Nephron (organoid): ENCODE measurements around the gene BANF2.

Source experiments
- H3K27ac Mint-ChIP-seq, 3 experiments: 2 replicates each; pipeline ENCODE4 v1.8.0; 2020; ENCODE audit warnings: mixed read lengths in 3 of 3, mild to moderate bottlenecking in 2 of 3, moderate library complexity in 1 of 3
- H3K27me3 Mint-ChIP-seq: 2 replicates; pipeline ENCODE4 v1.8.0; 2021; ENCODE audit warnings: low read depth, mild to moderate bottlenecking, moderate library complexity, mixed read lengths
- H3K36me3 Mint-ChIP-seq: 2 replicates; pipeline ENCODE4 v1.8.0; 2020; ENCODE audit warnings: low read depth, mixed read lengths
- H3K4me1 Mint-ChIP-seq: 2 replicates; pipeline ENCODE4 v1.8.0; 2020; ENCODE audit warnings: mixed read lengths
- H3K4me3 Mint-ChIP-seq, 3 experiments: 2 replicates each; pipeline ENCODE4 v1.8.0; 2020; ENCODE audit warnings: mild to moderate bottlenecking in 3 of 3, mixed read lengths in 3 of 3, moderate library complexity in 2 of 3
- H3K9me3 Mint-ChIP-seq: 2 replicates; pipeline ENCODE4 v1.8.0; 2020; ENCODE audit warnings: mixed read lengths
- TF ChIP-seq, protein P1 (sequence below), 3 experiments: fragments of 200-600 bp; sonication (generic); IDR thresholded peaks; one replicate each; pipeline ENCODE4 v1.5.0; 2021; ENCODE audit warnings: antibody characterized with exemption in 3 of 3; ENCODE audit not compliant: unreplicated experiment in 3 of 3

The BANF2 gene

DNA sequence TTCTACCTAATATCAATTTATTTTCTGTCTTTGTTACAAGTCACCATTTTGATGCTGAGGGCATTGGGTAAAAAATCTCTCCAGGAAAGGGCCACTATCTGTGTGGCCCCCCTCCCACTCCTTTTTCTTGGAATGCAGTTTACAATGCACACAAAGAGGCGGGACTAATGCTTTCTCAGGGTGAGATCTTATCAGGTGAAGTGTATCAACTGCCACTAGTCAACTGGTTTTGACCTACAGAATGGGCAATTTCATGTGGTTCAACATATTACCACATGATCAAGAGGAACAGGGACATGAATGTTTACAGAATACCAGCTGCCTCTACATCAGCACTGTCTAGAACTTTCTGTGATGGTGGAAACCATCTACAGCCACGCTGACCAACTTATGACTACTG is 21.5 kb upstream of the BANF2 start:
- Mint-ChIP-seq H3K4me3 (peak overlapping the region; percentile 19 to 95 (median 31)), H3K36me3 (peaks cover 32% of the 10 kb centered on the region), H3K27ac (no peak overlapping the region), H3K4me1 (peaks cover 54% of the 10 kb centered on the region), H3K9me3 (no peaks in the 10 kb centered on the region), H3K27me3 (no peaks in the 10 kb centered on the region)
- TF ChIP-seq, protein P1, sequence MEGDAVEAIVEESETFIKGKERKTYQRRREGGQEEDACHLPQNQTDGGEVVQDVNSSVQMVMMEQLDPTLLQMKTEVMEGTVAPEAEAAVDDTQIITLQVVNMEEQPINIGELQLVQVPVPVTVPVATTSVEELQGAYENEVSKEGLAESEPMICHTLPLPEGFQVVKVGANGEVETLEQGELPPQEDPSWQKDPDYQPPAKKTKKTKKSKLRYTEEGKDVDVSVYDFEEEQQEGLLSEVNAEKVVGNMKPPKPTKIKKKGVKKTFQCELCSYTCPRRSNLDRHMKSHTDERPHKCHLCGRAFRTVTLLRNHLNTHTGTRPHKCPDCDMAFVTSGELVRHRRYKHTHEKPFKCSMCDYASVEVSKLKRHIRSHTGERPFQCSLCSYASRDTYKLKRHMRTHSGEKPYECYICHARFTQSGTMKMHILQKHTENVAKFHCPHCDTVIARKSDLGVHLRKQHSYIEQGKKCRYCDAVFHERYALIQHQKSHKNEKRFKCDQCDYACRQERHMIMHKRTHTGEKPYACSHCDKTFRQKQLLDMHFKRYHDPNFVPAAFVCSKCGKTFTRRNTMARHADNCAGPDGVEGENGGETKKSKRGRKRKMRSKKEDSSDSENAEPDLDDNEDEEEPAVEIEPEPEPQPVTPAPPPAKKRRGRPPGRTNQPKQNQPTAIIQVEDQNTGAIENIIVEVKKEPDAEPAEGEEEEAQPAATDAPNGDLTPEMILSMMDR (IDR thresholded peaks at IDR 0.05; ENCODE audit: unreplicated experiment in 3 of 3) = no peak

DNA sequence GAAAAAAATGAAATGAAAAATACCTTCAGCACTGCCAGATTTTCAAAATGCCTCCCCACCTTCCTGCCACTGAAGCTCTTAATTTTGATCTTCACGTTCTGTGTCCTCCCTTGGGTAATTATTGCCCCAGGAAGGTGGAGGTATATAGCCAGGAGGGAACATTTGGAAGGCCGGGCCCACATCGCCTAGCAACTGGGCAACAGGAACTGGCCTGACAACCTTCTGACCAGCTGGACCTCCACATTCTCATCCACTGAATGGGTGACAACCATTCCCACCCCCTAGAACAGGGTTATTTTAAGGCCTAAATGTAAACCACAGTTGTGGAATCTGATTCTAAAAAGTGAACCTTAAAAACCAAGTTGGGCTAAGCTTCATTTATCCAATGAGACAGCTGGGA is 20.9 kb upstream of the BANF2 start:
- TF ChIP-seq, protein P1 (IDR thresholded peaks at IDR 0.05; ENCODE audit: unreplicated experiment in 3 of 3) = no peak
- Mint-ChIP-seq H3K27ac (no peak overlapping the region), H3K27me3 (no peaks in the 10 kb centered on the region), H3K36me3 (peaks cover 28% of the 10 kb centered on the region), H3K4me3 (peak overlapping the region in 1 of 3 experiments; percentile 95), H3K9me3 (no peaks in the 10 kb centered on the region), H3K4me1 (peaks cover 54% of the 10 kb centered on the region)

DNA sequence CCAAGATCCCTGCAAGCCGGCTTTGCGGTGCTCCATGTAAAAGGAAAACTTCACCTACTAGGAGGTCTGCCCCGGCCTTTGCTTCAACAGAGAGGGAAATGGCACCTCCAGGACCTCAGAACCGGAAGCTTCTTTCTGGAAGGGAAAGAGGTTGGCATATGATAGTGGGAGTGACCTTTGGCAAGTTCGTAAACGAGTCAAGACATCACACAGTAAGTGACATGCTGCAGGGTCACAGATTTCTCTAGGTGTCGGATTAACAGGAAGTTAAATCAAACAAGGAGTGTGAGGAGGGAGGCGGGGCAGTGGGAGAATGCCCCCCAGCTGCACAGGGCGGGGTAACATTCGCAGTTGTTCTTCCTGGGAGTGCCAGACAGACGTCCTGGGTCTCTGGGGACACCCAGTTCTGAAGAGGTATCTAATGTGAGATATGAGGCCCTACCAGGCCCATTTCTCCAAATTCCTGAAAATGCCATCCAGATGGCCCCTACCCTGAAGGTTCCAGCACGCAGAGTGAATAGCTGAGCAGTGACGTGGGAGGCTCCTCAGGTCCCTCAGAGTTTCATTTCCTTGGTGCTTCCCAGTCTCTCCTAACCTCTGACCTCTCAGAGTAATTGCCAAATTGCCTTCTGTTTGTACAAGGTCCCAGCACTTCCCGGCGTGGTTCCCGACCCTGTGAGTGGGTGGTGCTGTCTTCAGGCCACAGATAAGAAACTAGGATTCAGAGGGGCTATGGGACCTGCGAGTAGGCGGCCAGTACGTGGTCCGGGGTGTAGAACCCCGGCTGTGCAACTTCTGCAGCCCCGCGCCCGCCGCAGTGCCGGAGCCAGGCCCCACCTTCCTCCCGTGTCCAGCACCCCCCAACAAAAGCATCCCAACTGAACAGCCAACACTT is 19.6 kb upstream of the BANF2 start:
- Mint-ChIP-seq H3K27me3 (peaks cover 2% of the 10 kb centered on the region), H3K4me1 (peaks cover 44% of the 10 kb centered on the region), H3K36me3 (peaks cover 23% of the 10 kb centered on the region), H3K4me3 (peak overlapping the region; percentile 89 to 95 (median 94)), H3K27ac (peak overlapping the region; percentile 86 to 91 (median 88)), H3K9me3 (no peaks in the 10 kb centered on the region)
- TF ChIP-seq, protein P1 (IDR thresholded peaks at IDR 0.05; ENCODE audit: unreplicated experiment in 3 of 3) = no peak

DNA sequence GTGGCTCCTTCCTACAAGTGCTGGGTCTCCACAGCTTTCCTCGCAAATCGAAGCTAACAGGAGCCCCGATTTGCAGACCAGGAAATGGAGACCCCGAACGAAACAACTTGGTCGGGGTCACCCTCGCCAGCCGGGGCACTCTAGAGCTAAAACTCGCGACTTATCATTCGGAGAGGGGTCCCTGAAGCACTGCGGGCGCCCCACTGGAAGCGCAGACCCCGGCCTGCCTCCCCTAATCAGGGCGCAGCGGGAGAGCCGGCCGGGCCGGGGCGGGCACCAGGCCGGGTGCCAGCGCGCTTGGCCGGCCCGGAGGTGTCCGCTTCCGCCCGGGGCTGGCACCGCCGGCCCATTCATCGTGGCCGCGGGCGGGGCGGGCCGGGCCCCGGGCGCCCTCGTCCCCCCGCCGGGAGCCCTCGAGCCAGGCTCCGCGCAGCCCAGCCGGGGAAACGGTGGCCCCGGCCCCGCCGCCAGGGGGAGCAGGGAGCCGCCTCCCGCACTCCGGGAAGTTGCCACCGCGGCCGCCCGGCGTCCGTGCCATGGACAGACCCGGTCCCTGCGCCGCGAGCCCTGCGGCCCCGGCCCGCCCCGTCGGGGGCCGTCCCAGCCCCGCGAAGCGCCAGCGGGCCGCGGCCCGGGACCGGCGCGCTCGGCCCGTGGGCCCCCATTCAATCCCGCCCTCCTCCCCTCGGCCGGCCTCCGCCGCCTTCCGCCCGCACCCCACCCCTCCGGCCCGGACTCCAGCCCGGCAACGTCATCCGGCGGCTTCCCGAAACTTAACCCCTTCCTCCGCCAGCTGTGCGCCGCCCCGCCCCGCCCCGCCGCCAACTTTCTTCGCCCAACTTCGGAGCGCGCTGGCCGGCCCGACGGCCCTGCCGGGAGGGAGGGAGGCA is 18.7 kb upstream of the BANF2 start:
- peaks cover 17% of the 10 kb centered on the region for H3K36me3 Mint-ChIP-seq
- peaks cover 35% of the 10 kb centered on the region for H3K4me1 Mint-ChIP-seq
- TF ChIP-seq, protein P1 (IDR thresholded peaks at IDR 0.05; ENCODE audit: unreplicated experiment in 3 of 3) = peak; percentile 47 to 53 (median 50)
- H3K4me3 Mint-ChIP-seq = peak overlapping the region; percentile 89 to 95 (median 94)
- peak overlapping the region; percentile 86 to 91 (median 88) for H3K27ac Mint-ChIP-seq
- H3K9me3 Mint-ChIP-seq = no peaks in the 10 kb centered on the region
- H3K27me3 Mint-ChIP-seq = peaks cover 4% of the 10 kb centered on the region

DNA sequence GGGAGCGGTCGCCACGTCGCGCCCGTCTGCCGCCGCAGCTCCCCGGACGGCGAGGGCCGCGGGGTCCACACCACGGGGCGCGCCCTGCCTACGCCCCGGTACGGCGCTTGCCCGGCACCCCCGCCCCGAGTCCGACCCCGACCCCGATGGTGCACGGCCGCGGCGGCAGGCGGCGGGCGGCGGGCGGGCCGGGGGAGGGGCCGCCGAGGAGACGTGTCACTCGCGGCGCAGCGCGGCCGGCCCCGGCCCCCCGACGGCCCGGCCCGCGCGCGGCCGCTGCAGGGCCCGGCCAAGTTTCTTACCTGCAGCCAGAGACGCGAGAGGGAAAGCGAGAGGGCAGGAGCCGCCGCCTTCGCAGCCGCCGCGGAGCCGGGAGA is 18.1 kb upstream of the BANF2 start:
- Mint-ChIP-seq H3K4me3 (peak overlapping the region; percentile 82 to 89 (median 84)), H3K27ac (peak overlapping the region in 2 of 3 experiments; percentile 67 to 89), H3K4me1 (peaks cover 32% of the 10 kb centered on the region), H3K27me3 (peaks cover 4% of the 10 kb centered on the region), H3K36me3 (peaks cover 12% of the 10 kb centered on the region), H3K9me3 (no peaks in the 10 kb centered on the region)
- TF ChIP-seq, protein P1 (IDR thresholded peaks at IDR 0.05; ENCODE audit: unreplicated experiment in 3 of 3) = no peak
